DND-41 (cell line): Measurements from ENCODE around the gene L3MBTL3.

ENCODE experiments used
- EZH2 ChIP-seq: IDR thresholded peaks from 3 replicates; pipeline ENCODE4 v1.6.1; 2012; ENCODE audit warnings: borderline replicate concordance, low read depth, mild to moderate bottlenecking, moderate library complexity, low read length, inconsistent platforms; ENCODE audit not compliant: severe bottlenecking
- TF ChIP-seq, protein P1 (sequence below): IDR thresholded peaks from 2 replicates; pipeline ENCODE4 v1.5.1; 2012; ENCODE audit warnings: borderline replicate concordance, low read length, moderate library complexity, mild to moderate bottlenecking; ENCODE audit not compliant: poor library complexity, severe bottlenecking; ENCODE audit errors: extremely low read depth

DNA sequence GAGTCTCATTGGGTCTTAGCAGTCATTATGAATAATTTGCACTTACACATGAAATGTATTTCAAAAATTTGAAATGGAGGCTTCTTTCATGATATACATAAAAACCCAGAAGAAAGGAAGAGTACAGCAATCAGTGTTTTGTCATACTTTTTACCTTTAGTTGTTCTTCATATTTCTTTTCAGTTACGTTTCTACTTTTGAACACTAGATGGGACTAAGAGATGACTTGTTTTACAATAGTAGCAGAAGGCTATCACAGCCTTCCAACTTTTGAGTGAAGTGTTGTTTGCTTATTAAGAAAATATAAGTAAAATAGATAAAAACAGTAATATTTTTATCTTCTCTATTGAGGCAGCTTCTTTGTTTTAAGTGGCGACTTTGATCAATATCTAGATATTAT is 58.1 kb downstream of the L3MBTL3 start:
- TF ChIP-seq, protein P1, sequence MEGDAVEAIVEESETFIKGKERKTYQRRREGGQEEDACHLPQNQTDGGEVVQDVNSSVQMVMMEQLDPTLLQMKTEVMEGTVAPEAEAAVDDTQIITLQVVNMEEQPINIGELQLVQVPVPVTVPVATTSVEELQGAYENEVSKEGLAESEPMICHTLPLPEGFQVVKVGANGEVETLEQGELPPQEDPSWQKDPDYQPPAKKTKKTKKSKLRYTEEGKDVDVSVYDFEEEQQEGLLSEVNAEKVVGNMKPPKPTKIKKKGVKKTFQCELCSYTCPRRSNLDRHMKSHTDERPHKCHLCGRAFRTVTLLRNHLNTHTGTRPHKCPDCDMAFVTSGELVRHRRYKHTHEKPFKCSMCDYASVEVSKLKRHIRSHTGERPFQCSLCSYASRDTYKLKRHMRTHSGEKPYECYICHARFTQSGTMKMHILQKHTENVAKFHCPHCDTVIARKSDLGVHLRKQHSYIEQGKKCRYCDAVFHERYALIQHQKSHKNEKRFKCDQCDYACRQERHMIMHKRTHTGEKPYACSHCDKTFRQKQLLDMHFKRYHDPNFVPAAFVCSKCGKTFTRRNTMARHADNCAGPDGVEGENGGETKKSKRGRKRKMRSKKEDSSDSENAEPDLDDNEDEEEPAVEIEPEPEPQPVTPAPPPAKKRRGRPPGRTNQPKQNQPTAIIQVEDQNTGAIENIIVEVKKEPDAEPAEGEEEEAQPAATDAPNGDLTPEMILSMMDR = peak; percentile 23
- TF ChIP-seq EZH2 = no peak
